IgD-negative memory B cell (primary cell): ENCODE results near the gene DGUOK. TPM values are rescaled to one million over a fixed set of nuclear protein-coding genes. Genes with fewer than 3 reads are reported as not detected.
"Not testable (repeated sequence)": the region's sequence is repeated elsewhere in the genome, so short reads cannot be mapped to it uniquely, and the experiment has no call there.

ENCODE experiments used
- H3K27ac Mint-ChIP-seq, 3 donors: one replicate each; pipeline ENCODE4 v1.8.0; 2020 to 2022; ENCODE audit warnings: mild to moderate bottlenecking in 3 of 3, mixed read lengths in 3 of 3, moderate library complexity in 1 of 3
- H3K27me3 Mint-ChIP-seq: one replicate; pipeline ENCODE4 v1.8.0; 2021; ENCODE audit warnings: mixed read lengths
- H3K36me3 Mint-ChIP-seq: one replicate; pipeline ENCODE4 v1.8.0; 2020; ENCODE audit warnings: mild to moderate bottlenecking, mixed read lengths
- H3K4me1 Mint-ChIP-seq, 3 donors: one replicate each; pipeline ENCODE4 v1.8.0; 2020 to 2022; ENCODE audit warnings: mixed read lengths in 3 of 3, mild to moderate bottlenecking in 1 of 3
- H3K4me3 Mint-ChIP-seq, 4 donors: one replicate each; pipeline ENCODE4 v1.8.0; 2020 to 2022; ENCODE audit warnings: mild to moderate bottlenecking in 4 of 4, mixed read lengths in 4 of 4, moderate library complexity in 3 of 4
- H3K9me3 Mint-ChIP-seq, 3 donors: one replicate each; pipeline ENCODE4 v1.8.0; 2020 to 2021; ENCODE audit warnings: mixed read lengths in 3 of 3, mild to moderate bottlenecking in 1 of 3
- polyA plus RNA-seq: library from polyadenylated mRNA; unstranded; fragments of 300-500 nt; fragmentation: Illumina TruSeq; gene quantifications from one replicate; pipeline ENCODE4 v1.2.3, GENCODE V29; 2021

DGUOK gene
- polyA plus RNA-seq, 1 donor from 2014 or later: 187 TPM

- H3K4me3 Mint-ChIP-seq, H3K27me3 Mint-ChIP-seq, H3K9me3 Mint-ChIP-seq, H3K36me3 Mint-ChIP-seq: not testable (repeated sequence)
- Mint-ChIP-seq H3K4me1 (peaks cover 29 to 40% (median 30%) of the 10 kb centered on the region in 3 donors), H3K27ac (peak overlapping the region in 1 of 3 donors; percentile 48)
These were observed 13.4 kb downstream of the DGUOK start for GRCh38 chr2:73940066-73940465.

- Mint-ChIP-seq H3K27me3 (no peaks in the 10 kb centered on the region), H3K4me3 (no peak overlapping the region), H3K27ac (no peak overlapping the region), H3K4me1 (peaks cover 16 to 37% (median 23%) of the 10 kb centered on the region in 3 donors), H3K36me3 (peaks cover 3% of the 10 kb centered on the region), H3K9me3 (no peaks in the 10 kb centered on the region)
These were observed 16.0 kb downstream of the DGUOK start for GRCh38 chr2:73942664-73943063.

- H3K4me1 Mint-ChIP-seq: peaks cover 17 to 42% (median 19%) of the 10 kb centered on the region in 3 donors
- H3K36me3 Mint-ChIP-seq: peaks cover 3% of the 10 kb centered on the region
These were observed 18.0 kb downstream of the DGUOK start for GRCh38 chr2:73944714-73945113.

GRCh38 chr2:73946215-73946614 is 19.5 kb downstream of the DGUOK start:
- H3K36me3 Mint-ChIP-seq: peaks cover 3% of the 10 kb centered on the region

More at GRCh38 chr2:73944714-73945113, 18.0 kb downstream of the DGUOK start:
- no peak overlapping the region for H3K4me3 Mint-ChIP-seq
- H3K27ac Mint-ChIP-seq: peak overlapping the region in 1 of 3 donors; percentile 58
- H3K27me3 Mint-ChIP-seq: no peaks in the 10 kb centered on the region
- no peaks in the 10 kb centered on the region for H3K9me3 Mint-ChIP-seq

GRCh38 chr2:73946666-73947065 is 20.0 kb downstream of the DGUOK start:
- Mint-ChIP-seq H3K36me3 (peaks cover 3% of the 10 kb centered on the region), H3K4me3 (no peak overlapping the region), H3K27ac (peak overlapping the region in 1 of 3 donors; percentile 64), H3K4me1 (peaks cover 16 to 31% (median 17%) of the 10 kb centered on the region in 3 donors), H3K9me3 (no peaks in the 10 kb centered on the region), H3K27me3 (no peaks in the 10 kb centered on the region)

More at GRCh38 chr2:73946215-73946614, 19.5 kb downstream of the DGUOK start:
- peaks cover 16 to 31% (median 17%) of the 10 kb centered on the region in 3 donors for H3K4me1 Mint-ChIP-seq
- no peaks in the 10 kb centered on the region for H3K9me3 Mint-ChIP-seq
- no peaks in the 10 kb centered on the region for H3K27me3 Mint-ChIP-seq
- no peak overlapping the region for H3K4me3 Mint-ChIP-seq
- H3K27ac Mint-ChIP-seq: peak overlapping the region in 1 of 3 donors; percentile 64

GRCh38 chr2:73947412-73948018 is 20.8 kb downstream of the DGUOK start:
- Mint-ChIP-seq H3K4me3 (no peak overlapping the region), H3K27ac (no peak overlapping the region), H3K9me3 (no peaks in the 10 kb centered on the region), H3K27me3 (no peaks in the 10 kb centered on the region), H3K4me1 (peaks cover 14 to 31% (median 18%) of the 10 kb centered on the region in 3 donors), H3K36me3 (peaks cover 8% of the 10 kb centered on the region)

GRCh38 chr2:73949802-73950201 is 23.1 kb downstream of the DGUOK start:
- peaks cover 9% of the 10 kb centered on the region for H3K36me3 Mint-ChIP-seq
- H3K4me3 Mint-ChIP-seq: no peak overlapping the region
- no peaks in the 10 kb centered on the region for H3K9me3 Mint-ChIP-seq
- H3K27me3 Mint-ChIP-seq: no peaks in the 10 kb centered on the region
- H3K4me1 Mint-ChIP-seq: peaks cover 9 to 30% (median 13%) of the 10 kb centered on the region in 3 donors
- H3K27ac Mint-ChIP-seq: no peak overlapping the region

GRCh38 chr2:73952499-73953446 is 26.1 kb downstream of the DGUOK start:
- Mint-ChIP-seq H3K27me3 (no peaks in the 10 kb centered on the region), H3K9me3 (no peaks in the 10 kb centered on the region)

GRCh38 chr2:73956218-73956865 is 29.7 kb downstream of the DGUOK start:
- Mint-ChIP-seq H3K36me3 (peaks cover 20% of the 10 kb centered on the region), H3K4me3 (no peak overlapping the region), H3K4me1 (peaks cover 0 to 8% (median 3%) of the 10 kb centered on the region in 3 donors), H3K27me3 (no peaks in the 10 kb centered on the region), H3K27ac (peak overlapping the region in 1 of 3 donors; percentile 93), H3K9me3 (no peaks in the 10 kb centered on the region)

More at GRCh38 chr2:73952499-73953446, 26.1 kb downstream of the DGUOK start:
- Mint-ChIP-seq H3K4me1 (peaks cover 5 to 15% (median 14%) of the 10 kb centered on the region in 3 donors), H3K27ac (peak overlapping the region in 1 of 3 donors; percentile 4), H3K36me3 (peaks cover 9% of the 10 kb centered on the region), H3K4me3 (peak overlapping the region in 1 of 4 donors; percentile 34)

GRCh38 chr2:73961274-73961673 is 34.6 kb downstream of the DGUOK start:
- Mint-ChIP-seq H3K27ac (no peak overlapping the region), H3K9me3 (peaks cover 0 to 5% (median 2%) of the 10 kb centered on the region in 3 donors), H3K36me3 (peaks cover 20% of the 10 kb centered on the region), H3K27me3 (no peaks in the 10 kb centered on the region), H3K4me1 (peaks cover 5 to 12% (median 7%) of the 10 kb centered on the region in 3 donors), H3K4me3 (no peak overlapping the region)

- Mint-ChIP-seq H3K27me3 (no peaks in the 10 kb centered on the region), H3K36me3 (peaks cover 18% of the 10 kb centered on the region), H3K4me3 (peak overlapping the region in 1 of 4 donors; percentile 17), H3K27ac (no peak overlapping the region), H3K4me1 (peaks cover 5 to 12% (median 7%) of the 10 kb centered on the region in 3 donors), H3K9me3 (peaks cover 0 to 5% (median 2%) of the 10 kb centered on the region in 3 donors)
These were observed 35.3 kb downstream of the DGUOK start for GRCh38 chr2:73961823-73962615.

- Mint-ChIP-seq H3K4me3 (no peak overlapping the region), H3K9me3 (peaks cover 0 to 5% (median 2%) of the 10 kb centered on the region in 3 donors), H3K27me3 (no peaks in the 10 kb centered on the region), H3K36me3 (peaks cover 18% of the 10 kb centered on the region), H3K27ac (peak overlapping the region in 1 of 3 donors; percentile 24), H3K4me1 (peaks cover 5 to 12% (median 7%) of the 10 kb centered on the region in 3 donors)
These were observed 36.1 kb downstream of the DGUOK start for GRCh38 chr2:73962798-73963197.

GRCh38 chr2:73963385-73964120 is 36.9 kb downstream of the DGUOK start:
- peak overlapping the region in 1 of 4 donors; percentile 38 for H3K4me3 Mint-ChIP-seq
- no peaks in the 10 kb centered on the region for H3K27me3 Mint-ChIP-seq
- H3K36me3 Mint-ChIP-seq: peaks cover 18% of the 10 kb centered on the region
- peaks cover 0 to 5% (median 2%) of the 10 kb centered on the region in 3 donors for H3K9me3 Mint-ChIP-seq
- peak overlapping the region in 2 of 3 donors; percentile 24 to 53 for H3K27ac Mint-ChIP-seq
- peaks cover 6 to 12% (median 7%) of the 10 kb centered on the region in 3 donors for H3K4me1 Mint-ChIP-seq
